CD4-positive, alpha-beta T cell treated with Interleukin-1 beta for 1 hour (primary cell): Measurements from ENCODE around the gene CHURC1.

ENCODE experiments used
- DNase-seq, 2 donors: peaks; one replicate each; pipeline ENCODE4 v3.0.0-alpha.2; 2020 to 2022

Gene CHURC1

GRCh38 chr14:64914237-64915028, at the start of gene CHURC1:
CHURC1 (plus strand) TSS chr14:64914455; CDS start chr14:64914496, 41 bp downstream.
- DNase-seq, result peak; percentile 99

- DNase-seq, result no peak
Observed at GRCh38 chr14:64865109-64865508, 49.1 kb upstream of the CHURC1 start.

DNA sequence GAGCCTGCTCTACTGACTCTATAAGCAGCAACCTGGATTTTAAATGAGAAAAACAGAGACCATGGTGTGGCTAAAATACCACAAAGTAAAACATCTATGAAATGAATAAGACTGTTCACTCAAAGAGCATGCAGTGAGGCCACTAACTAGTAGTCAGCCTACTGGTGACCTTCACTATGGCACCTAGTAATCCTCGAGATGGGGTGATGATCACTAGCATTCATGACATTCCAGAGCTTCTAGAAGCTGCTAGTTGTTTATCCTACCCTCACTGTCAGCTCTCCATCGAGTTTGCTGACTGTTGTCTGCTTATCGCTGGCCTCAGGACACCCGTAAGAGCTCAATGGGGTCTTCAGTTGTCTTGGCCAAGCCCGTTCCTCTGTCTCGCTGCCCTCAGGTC, 48.3 kb upstream of the CHURC1 start:
- no peak for DNase-seq

DNA sequence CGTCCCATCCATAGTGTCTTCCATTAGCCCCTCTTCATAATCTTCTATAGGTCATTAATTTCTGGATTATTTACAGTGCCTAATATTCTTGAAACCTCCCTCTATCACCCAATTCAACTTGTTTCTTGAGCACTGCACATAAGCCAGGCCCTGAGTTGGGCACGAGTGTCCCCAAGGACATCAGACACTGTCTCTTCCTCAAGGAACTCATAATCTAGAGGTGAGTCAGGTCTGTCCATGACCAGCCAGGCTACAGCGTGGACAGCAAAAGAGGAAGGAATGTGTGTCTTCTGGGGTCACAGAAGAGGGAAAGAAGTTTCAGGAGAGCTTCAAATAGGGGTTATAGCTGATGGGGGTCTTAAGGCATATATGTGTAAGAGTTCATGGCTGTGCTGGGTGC, 47.1 kb upstream of the CHURC1 start:
- DNase-seq, result no peak

DNA sequence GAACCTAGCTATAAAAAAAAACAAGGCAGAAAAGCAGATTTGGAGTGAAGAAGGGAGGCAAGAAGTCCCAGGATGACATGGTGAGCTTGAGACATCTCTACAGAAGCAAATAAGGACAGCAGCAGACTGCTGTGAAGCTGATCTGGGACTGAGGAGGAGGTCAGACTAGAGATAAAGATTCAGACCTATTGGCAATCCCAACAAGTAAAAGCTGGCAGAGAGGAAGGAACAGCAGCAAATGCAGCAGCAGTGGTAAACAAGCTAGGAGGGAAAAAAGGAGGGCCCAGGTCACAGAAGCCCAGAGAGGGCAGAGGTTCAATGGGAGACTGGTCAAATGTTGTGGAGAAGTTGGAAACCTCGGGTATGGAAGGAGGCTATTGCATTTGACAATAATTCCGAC, 45.9 kb upstream of the CHURC1 start:
- DNase-seq, result no peak

DNA sequence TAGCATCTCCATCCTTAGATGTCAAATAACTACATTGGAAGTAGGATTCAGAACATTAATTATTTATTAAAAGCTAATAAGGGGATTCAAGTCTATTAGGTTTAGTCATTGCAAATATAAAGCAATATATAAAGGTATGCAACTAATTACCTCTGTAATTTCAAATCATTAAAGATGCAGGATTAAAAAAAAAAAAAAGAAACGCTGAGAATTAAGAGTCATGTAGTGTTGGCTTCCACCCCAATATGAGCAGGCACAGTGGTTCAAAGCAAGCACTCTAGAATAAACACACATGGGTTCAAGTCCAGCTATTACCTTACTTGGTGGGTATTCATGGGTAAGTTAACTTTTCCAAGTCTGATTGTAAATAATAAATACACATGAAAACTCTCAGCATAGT, 45.4 kb upstream of the CHURC1 start:
- DNase-seq, result no peak

DNA sequence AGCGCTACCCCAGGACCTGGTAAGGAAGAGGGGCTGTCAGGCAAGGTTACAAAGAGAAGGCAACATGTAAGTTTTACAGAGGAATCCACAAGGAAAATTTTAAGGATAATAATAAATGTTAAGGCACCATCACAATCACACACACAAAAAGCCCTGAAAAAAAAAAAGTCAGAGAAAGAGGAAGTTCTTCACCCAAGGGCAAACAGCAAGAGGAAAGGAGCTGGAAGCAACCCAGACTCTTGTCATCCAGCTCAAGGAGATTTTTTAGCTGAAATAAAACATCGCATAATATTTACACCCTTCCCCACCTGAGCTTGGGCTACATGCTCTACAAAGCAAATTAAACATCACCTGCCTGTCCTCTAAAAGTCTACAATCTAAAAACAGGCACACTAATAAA, 44.1 kb upstream of the CHURC1 start:
- DNase-seq, result no peak

DNA sequence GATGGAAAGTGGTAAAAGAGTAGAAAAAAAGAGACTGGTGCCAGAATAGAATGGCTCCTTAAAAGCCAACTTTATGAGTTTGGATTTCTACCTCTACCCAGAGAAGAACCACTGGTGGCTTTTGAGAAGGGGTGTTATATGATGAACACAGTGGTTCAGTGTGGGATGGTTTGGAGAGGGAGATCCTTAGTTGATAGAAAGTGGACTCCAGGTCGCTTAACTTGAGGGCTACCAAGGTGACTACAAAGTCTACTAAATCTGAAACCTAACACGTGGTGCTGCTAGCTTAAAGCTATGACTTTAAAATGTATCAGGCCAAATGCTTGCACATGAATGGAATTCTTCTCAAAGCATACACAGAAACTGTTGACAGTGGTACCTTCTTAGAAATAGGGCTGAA, 42.9 kb upstream of the CHURC1 start:
- no peak for DNase-seq

DNA sequence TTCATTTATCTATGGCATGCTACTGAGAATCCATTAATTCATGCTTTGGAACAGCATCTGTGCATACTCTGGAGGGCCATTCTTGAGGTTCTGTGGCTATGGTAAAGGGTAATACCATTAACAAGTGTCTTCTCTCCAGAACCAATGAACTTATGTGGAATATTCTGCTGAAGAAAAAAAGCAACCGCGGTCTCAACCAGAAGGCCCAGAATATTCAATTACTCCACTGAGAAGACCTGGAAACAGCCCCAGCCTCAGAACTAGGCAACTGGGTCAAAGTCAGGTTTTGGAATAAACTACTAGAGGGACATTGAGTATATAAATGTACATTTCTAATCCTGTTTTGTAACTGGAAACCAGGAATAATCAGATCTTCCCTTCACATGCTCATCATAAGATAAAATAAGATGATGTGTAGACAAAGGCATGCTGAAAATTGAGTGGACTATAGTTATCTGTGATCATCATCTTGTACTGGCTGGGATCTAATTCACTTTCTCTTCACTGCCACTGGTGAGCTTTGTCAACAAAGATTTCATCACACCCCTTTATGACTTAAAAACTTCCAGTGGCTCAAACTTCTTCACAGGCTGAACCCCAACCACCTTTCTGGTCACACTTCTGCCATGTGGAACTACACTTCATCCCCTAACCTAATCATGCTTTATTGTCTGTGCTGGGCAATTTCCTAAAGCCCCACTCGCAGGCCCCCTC, 40.6 kb upstream of the CHURC1 start:
- DNase-seq, result no peak

DNA sequence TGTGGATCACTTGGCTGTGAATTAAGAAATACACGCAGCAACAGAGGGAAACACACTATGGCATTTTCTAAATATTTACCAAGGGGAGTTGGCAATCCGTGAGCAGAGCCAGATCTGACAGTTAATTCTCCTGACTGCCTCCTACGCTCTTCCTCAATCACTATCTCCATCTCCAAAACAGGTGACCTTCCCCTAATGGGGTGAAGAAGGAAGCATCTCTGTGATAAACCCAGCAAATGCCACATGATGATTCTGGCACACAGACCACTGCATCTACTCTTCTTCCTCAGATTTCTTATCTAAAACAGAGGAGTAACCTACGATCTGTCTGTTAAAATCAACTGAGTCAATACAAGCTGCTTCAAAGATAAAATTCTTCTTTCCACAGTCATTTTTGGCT, 38.9 kb upstream of the CHURC1 start:
- DNase-seq, result no peak

DNA sequence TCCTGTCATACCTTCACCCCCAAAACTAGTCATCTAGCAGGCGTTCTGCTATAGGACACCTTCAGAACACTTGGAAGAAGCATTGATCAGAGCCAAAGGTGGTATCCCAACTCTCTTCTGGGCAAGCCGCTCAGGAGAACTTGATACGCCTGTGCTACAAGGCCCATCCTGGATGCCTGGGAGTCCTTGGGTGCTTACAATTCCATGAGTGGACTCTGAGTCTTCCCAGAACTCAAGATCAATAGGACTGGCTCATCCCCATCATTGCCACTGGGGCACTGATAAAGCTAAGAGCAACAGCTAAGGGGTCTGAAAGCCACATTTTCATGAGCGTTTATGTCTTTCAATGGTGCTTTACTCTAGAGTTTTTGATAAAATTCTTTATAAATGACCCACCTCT, 36.4 kb upstream of the CHURC1 start:
- no peak for DNase-seq

DNA sequence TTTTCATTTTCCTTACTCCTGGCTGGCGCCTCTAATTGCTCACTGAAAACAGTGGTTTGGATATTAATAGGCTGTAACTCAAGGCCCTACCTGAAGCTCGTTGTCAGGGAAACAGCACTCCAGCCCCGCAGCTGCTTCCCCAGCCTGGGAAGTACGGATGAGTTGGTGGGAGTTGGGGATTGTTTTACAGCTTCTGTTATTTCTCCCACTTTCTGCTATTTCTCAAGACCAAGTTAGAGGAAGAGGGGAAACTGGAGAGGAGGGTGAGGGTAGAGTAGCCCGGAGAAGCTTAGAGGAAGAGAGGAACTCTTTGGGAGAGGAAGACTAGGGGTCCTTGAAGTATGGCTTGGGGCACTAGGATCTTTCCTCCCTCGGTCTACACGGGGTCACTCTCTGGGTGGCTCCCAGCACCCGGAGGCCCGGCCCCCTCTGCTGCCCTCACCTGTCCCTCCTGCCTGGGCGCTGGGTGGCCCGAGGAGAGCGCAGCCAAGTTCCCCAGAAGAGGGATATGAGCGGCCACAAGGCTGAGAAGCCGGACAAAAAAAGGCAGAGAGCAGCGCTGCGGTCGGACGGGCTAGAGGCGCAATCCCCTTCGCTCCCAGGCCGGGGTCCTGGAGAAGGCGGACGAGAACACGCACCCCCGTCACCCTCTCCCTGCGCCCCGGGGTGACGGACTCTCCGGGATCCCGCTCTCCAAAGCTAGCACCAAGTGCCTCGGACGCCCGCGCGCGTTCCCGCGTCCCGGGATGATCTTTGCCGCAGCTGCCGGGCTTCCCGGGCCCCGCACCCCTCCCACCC, 35.2 kb upstream of the CHURC1 start:
- no peak for DNase-seq

DNA sequence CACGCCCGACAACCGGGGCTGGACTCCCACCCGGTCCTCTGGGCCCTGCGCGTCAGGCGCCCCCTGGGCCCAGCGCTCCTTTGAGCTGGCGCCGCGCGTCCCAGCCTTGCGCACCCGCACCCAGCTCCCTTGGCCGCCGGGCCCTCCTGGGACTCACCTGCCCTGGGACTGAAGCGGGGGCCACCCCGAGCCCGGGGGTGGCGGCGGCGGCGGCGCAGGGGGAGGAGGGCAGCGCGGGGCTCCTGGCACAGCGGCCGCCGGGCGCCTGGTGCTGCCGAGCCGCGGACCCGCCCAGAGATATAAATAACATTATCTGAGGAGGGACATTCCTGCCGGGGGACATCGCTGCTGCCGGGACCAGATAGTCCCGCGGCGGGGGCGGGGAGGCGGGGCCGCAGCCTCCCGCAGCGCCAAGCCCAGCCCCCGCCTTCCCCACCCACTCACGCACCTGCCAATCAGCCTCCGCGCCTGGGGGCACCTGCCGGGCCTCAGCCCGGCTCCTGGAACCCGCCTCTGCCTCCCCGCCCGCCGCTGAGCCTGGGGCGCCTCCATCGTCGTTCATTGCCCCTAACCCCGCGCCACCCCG, 34.5 kb upstream of the CHURC1 start, which contains the start of gene SPTB:
Gene SPTB, minus strand, starts transcription at position 273 of the 586 bp plus-strand sequence. CDS start 56,813 bp downstream, outside the sequence.
- DNase-seq, result peak; percentile 51 to 57

DNA sequence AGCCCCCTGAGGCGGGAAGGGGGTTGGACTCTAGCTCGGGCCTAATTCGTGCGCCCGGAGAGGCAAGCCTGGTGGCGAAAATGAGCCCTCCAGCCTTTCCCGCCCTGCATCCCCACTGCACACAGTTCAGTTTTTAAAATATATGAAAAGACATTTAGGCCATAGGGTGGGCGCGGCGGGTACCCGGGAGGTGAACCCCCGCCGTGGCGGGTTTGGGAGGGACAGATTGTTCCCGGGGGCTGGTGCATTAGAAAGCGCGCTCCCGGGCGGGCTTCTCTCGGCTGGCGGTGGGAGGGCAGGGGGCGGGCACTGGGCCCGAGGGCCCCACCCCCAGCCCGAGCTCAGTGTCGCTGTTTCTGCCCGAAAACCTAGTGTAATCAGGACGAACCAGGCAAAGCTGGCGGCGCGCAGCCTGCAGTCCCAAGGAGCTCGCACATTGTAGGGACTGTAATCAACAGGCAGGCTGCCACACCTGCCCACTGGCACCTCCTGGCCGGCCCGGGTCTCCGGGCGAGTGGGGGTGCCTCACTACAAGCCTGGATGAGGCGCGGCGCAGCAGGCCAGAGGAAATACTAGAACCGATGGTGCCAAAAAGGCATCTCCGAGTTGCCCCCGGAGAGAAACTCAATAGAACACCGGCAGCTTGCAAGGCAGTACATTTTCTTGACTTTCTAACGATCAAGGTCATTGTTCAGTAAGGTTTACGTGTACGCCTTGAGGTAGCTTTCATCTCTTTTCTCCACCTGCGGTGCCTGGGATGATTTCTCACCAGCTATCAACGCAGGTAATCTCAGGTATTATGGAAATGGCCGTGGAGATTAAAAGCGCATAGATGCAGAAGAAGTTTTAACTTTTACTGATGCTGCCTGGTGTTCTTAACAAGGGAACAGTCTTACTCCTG, 33.8 kb upstream of the CHURC1 start:
- peak; percentile 33 to 57 for DNase-seq

GRCh38 chr14:64885559-64885958, 28.7 kb upstream of the CHURC1 start:
- DNase-seq, result no peak

GRCh38 chr14:64889352-64889751, 24.9 kb upstream of the CHURC1 start:
- no peak for DNase-seq

DNA sequence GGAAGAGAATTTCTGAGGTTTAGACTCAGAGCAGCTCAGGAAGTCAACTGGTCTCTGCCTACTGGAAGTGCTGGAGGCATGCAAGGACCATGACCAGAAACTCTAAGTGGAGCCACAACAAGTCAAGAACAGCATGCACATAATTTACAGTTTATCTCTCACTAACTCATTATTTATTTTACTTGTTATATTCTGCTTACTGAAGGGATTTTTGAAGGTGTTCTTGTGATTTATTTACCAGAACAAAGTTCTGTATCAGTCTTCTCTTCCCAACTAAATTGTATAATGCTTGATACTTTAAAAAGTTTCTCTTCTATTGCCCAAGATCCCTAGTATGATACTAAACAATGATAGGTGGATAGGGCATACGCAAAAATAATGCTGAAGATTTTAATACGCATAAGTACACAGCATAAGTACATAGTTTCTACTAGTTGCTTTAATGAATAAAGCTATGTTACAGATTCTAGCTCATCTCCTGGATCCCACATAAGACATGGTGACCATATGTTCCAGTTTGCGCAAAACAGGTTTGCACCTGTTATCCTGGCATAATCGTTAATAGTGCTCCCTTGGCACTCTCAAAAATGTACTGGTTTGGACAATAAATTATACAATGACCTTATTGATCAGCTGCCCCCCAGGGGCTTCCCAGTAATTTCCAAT, 22.9 kb upstream of the CHURC1 start:
- DNase-seq, result no peak

GRCh38 chr14:64891839-64892375, 22.3 kb upstream of the CHURC1 start:
- DNase-seq, result peak; percentile 9 to 71

GRCh38 chr14:64899958-64900357, 14.3 kb upstream of the CHURC1 start:
- no peak for DNase-seq

GRCh38 chr14:64906022-64906421, 8.2 kb upstream of the CHURC1 start:
- DNase-seq, result no peak

GRCh38 chr14:64910847-64911495, 3.3 kb upstream of the CHURC1 start:
- no peak for DNase-seq
